Peyer's patch (tissue), 4 donors: ENCODE data around the gene FBXO48.

ENCODE experiments used
- CTCF ChIP-seq, 6 experiments: fragments of 450-650 bp in 4 of 6; fragments of 200-600 bp in 2 of 6; sonication (generic) in 1 of 6; IDR thresholded peaks; one replicate each; pipeline ENCODE4 v1.5.1; 2017 to 2019; ENCODE audit warnings: antibody characterized with exemption in 6 of 6, mild to moderate bottlenecking in 3 of 6, moderate library complexity in 1 of 6
- POLR2A ChIP-seq, 2 donors: fragments of 450-650 bp; IDR thresholded peaks; one replicate each; pipeline ENCODE4 v1.5.1; 2017; ENCODE audit warnings: antibody characterized with exemption in 2 of 2, mild to moderate bottlenecking in 2 of 2, moderate library complexity in 2 of 2

- TF ChIP-seq CTCF (IDR thresholded peaks at IDR 0.05) (no peak), POLR2A (IDR thresholded peaks at IDR 0.05) (no peak)
Measured at GRCh38 chr2:68512326-68512725, 45.2 kb upstream of the FBXO48 start.
